Measurements from ENCODE around the gene SHTN1. TPM values are rescaled to one million over a fixed set of nuclear protein-coding genes. Genes with fewer than 3 reads are reported as not detected.

SHTN1 gene
- total RNA-seq (0.26 and 0.33 TPM in 2 replicates), polyA plus RNA-seq (1.4 and 1.6 TPM in 2 replicates), polyA minus RNA-seq (ENCODE audit: low replicate concordance) (not detected in 2 replicates)
- 1.3 and 1.4 TPM in 2 replicates for polyA plus RNA-seq (2012)

GRCh38 chr10:117005026-117005526 is at the start of gene SHTN1:
SHTN1 (minus strand) TSS chr10:117005187; CDS start chr10:117005079, 108 bp downstream.
- Histone ChIP-seq H3K4me3 (replicated peaks in 1 of 4; ENCODE audit: control extremely low read depth in 1 of 4, insufficient read depth in 1 of 4, low read depth in 3 of 4, low read length in 4 of 4) (peak within 1 kb of the TSS; percentile 60 to 76 (median 69)), H3K4me1 (ENCODE audit: control insufficient read depth, extremely low read depth, insufficient read depth, low read length) (no peaks in the 10 kb centered on the region), H3K9ac (ENCODE audit: insufficient read depth, low read length) (peak within 1 kb of the TSS; percentile 69), H4K20me1 (ENCODE audit: control insufficient read depth, extremely low read depth, insufficient read depth, low read length) (no peaks in the 10 kb centered on the region), H3K27me3 (ENCODE audit: control insufficient read depth, insufficient read depth, low read length) (no peaks in the 10 kb centered on the region), H3K27ac (ENCODE audit: insufficient read depth, low read length) (no peak within 1 kb of the TSS), H2AFZ (ENCODE audit: low read length) (peak within 1 kb of the TSS; percentile 87), H3K79me2 (ENCODE audit: control insufficient read depth, insufficient read depth, low read length) (no peaks in the 10 kb centered on the region), H3K9me3 (ENCODE audit: control insufficient read depth, insufficient read depth, low read depth, low read length) (no peaks in the 10 kb centered on the region), H3K4me2 (ENCODE audit: extremely low read depth, insufficient read depth, low read length) (peak within 1 kb of the TSS; percentile 93), H3K36me3 (ENCODE audit: control insufficient read depth, insufficient read depth, low read length) (no peaks in the 10 kb centered on the region)
- TF ChIP-seq EZH2 (IDR thresholded peaks at IDR 0.05; ENCODE audit: low read length, missing control alignments): no peak
- TF ChIP-seq CTCF (conservative IDR thresholded peaks at IDR 0.05 in 1 of 2, IDR thresholded peaks at IDR 0.05 in 1 of 2; ENCODE audit: low read depth in 1 of 2, low read length in 2 of 2): no peak
- DNase-seq (ENCODE audit: low read depth in 2 of 2): peak; percentile 28 to 71

DNA sequence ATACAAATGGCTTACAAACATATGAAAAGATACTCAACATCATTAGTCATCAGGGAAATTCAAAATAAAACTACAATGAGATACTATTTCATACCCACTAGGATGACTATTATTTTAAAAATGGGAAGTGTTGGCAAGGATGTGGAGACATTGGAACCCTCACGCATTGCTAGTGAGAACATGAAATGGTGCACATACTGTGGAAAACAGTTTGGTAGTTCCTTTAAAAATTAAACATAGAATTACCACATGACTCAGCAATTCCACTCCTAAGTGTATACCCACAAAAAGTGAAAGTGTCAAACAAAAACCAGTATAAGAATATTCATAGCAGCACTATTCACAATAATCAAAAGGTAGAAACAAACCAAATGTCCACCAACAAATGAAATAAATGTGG is 48.5 kb upstream of the SHTN1 start:
- no peaks in the 10 kb centered on the region for H4K20me1 ChIP-seq (ENCODE audit: control insufficient read depth, extremely low read depth, insufficient read depth, low read length)
- H2AFZ ChIP-seq (ENCODE audit: low read length): no peak overlapping the region
- H3K27ac ChIP-seq (ENCODE audit: insufficient read depth, low read length): no peak overlapping the region
- no peak overlapping the region for H3K9ac ChIP-seq (ENCODE audit: insufficient read depth, low read length)
- DNase-seq (ENCODE audit: low read depth in 2 of 2): no peak
- H3K4me3 ChIP-seq (replicated peaks in 1 of 4; ENCODE audit: control extremely low read depth in 1 of 4, insufficient read depth in 1 of 4, low read depth in 3 of 4, low read length in 4 of 4): no peak overlapping the region
- TF ChIP-seq CTCF (conservative IDR thresholded peaks at IDR 0.05 in 1 of 2, IDR thresholded peaks at IDR 0.05 in 1 of 2; ENCODE audit: low read depth in 1 of 2, low read length in 2 of 2) (no peak), EZH2 (IDR thresholded peaks at IDR 0.05; ENCODE audit: low read length, missing control alignments) (no peak)
- no peak overlapping the region for H3K4me2 ChIP-seq (ENCODE audit: extremely low read depth, insufficient read depth, low read length)
- no peaks in the 10 kb centered on the region for H3K36me3 ChIP-seq (ENCODE audit: control insufficient read depth, insufficient read depth, low read length)
- no peaks in the 10 kb centered on the region for H3K9me3 ChIP-seq (ENCODE audit: control insufficient read depth, insufficient read depth, low read depth, low read length)
- no peaks in the 10 kb centered on the region for H3K4me1 ChIP-seq (ENCODE audit: control insufficient read depth, extremely low read depth, insufficient read depth, low read length)
- no peaks in the 10 kb centered on the region for H3K79me2 ChIP-seq (ENCODE audit: control insufficient read depth, insufficient read depth, low read length)
- no peaks in the 10 kb centered on the region for H3K27me3 ChIP-seq (ENCODE audit: control insufficient read depth, insufficient read depth, low read length)

- DNase-seq (ENCODE audit: low read depth in 2 of 2): no peak
- H3K27me3 ChIP-seq (ENCODE audit: control insufficient read depth, insufficient read depth, low read length): no peaks in the 10 kb centered on the region
- no peak overlapping the region for H3K9ac ChIP-seq (ENCODE audit: insufficient read depth, low read length)
- no peaks in the 10 kb centered on the region for H4K20me1 ChIP-seq (ENCODE audit: control insufficient read depth, extremely low read depth, insufficient read depth, low read length)
- TF ChIP-seq EZH2 (IDR thresholded peaks at IDR 0.05; ENCODE audit: low read length, missing control alignments) (no peak), CTCF (conservative IDR thresholded peaks at IDR 0.05 in 1 of 2, IDR thresholded peaks at IDR 0.05 in 1 of 2; ENCODE audit: low read depth in 1 of 2, low read length in 2 of 2) (no peak)
- no peaks in the 10 kb centered on the region for H3K4me1 ChIP-seq (ENCODE audit: control insufficient read depth, extremely low read depth, insufficient read depth, low read length)
- H3K79me2 ChIP-seq (ENCODE audit: control insufficient read depth, insufficient read depth, low read length): no peaks in the 10 kb centered on the region
- H3K36me3 ChIP-seq (ENCODE audit: control insufficient read depth, insufficient read depth, low read length): no peaks in the 10 kb centered on the region
- no peak overlapping the region for H2AFZ ChIP-seq (ENCODE audit: low read length)
- H3K4me2 ChIP-seq (ENCODE audit: extremely low read depth, insufficient read depth, low read length): no peak overlapping the region
- H3K4me3 ChIP-seq (replicated peaks in 1 of 4; ENCODE audit: control extremely low read depth in 1 of 4, insufficient read depth in 1 of 4, low read depth in 3 of 4, low read length in 4 of 4): no peak overlapping the region
- H3K9me3 ChIP-seq (ENCODE audit: control insufficient read depth, insufficient read depth, low read depth, low read length): no peaks in the 10 kb centered on the region
- no peak overlapping the region for H3K27ac ChIP-seq (ENCODE audit: insufficient read depth, low read length)
Observed at GRCh38 chr10:117047947-117048346, 43.0 kb upstream of the SHTN1 start.

All from fibroblast of lung (primary cell).